ENCODE data around the gene INKA2.
"Not testable (repeated sequence)": the region's sequence is repeated elsewhere in the genome, so short reads cannot be mapped to it uniquely, and the experiment has no call there.

INKA2 gene

GRCh38 chr1:111749628-111750027 is 10.4 kb upstream of the INKA2 start:
- no peak for DNase-seq (ENCODE audit: low read depth)

DNA sequence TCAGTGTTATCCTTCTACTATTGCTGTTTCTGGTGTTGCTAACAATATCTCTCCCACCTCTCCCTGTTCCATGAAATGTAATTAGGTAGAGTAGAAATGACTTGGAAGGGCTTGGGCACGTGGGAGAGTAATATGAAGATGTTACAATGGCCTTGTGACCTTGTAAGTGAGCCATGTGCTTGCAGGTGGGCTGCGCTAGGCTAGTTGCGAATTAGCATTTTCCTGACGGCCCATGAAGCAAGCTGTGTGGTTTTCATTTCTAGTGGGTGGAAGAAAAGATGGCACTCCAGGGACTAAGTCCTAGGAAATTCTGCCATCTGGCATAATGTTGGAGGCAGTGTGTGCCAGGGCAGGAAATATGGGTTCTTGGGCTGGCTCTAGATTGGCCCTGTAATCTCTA is 8.8 kb upstream of the INKA2 start:
- DNase-seq (ENCODE audit: low read depth) = no peak

- DNase-seq (ENCODE audit: low read depth) = peak; percentile 32
These were observed 8.1 kb upstream of the INKA2 start for GRCh38 chr1:111747282-111747734.

- DNase-seq (ENCODE audit: low read depth) = no peak
These were observed 7.4 kb upstream of the INKA2 start for GRCh38 chr1:111746614-111746999.

GRCh38 chr1:111745675-111746613 is 6.7 kb upstream of the INKA2 start:
- DNase-seq (ENCODE audit: low read depth) = no peak

DNA sequence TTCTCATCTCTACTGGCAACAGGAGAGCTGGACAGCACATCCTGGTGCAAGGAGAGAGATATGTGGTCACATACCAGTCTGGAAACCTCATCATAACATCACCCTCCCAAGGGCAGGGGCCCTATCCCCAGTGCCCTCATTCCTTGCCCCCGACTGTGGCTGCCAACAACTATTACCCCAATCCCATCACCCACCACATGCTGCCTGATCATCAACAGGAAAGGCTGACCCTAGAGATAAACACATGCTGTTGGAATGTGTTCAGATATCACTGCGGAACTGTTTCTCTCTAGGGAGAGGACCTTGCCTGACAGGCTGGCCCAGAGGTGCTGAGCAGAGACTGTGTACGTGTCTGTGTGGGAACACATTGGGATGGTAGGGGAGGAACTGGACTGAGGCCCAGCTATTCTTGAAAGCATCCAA is 4.5 kb upstream of the INKA2 start:
- no peak for DNase-seq (ENCODE audit: low read depth)

DNA sequence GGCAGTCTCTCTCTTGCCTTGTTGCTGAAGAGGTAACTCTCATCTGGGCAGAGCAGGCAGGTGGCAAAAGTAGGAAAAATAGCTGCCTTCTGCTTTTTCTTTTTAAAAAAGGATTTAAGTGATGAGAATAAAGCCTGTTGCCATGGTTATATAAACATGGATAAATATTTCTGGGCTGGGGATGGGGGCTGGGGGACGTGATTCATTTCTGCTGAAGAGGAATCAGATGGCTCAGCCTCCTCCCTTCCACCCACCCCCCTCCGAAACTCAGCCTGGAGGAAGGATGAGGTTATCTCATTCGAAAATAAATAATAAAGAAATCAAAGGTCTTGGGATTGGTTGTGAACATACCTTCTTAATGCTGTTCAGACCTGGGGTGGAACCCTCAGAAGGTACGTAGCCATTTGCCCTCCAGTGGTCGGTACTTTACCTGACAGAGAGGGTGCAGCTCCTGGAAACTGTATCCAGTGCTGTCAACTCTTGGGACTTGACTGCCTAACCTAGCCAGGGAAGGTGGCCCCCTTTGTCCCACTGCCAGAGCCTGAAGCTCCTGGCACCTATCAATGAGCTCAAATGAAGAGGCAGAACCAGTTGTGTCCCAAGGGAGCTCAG is 3.8 kb upstream of the INKA2 start:
- DNase-seq (ENCODE audit: low read depth) = no peak

- DNase-seq (ENCODE audit: low read depth) = not testable (repeated sequence)
These were observed 3.1 kb upstream of the INKA2 start for GRCh38 chr1:111742292-111742691.

DNA sequence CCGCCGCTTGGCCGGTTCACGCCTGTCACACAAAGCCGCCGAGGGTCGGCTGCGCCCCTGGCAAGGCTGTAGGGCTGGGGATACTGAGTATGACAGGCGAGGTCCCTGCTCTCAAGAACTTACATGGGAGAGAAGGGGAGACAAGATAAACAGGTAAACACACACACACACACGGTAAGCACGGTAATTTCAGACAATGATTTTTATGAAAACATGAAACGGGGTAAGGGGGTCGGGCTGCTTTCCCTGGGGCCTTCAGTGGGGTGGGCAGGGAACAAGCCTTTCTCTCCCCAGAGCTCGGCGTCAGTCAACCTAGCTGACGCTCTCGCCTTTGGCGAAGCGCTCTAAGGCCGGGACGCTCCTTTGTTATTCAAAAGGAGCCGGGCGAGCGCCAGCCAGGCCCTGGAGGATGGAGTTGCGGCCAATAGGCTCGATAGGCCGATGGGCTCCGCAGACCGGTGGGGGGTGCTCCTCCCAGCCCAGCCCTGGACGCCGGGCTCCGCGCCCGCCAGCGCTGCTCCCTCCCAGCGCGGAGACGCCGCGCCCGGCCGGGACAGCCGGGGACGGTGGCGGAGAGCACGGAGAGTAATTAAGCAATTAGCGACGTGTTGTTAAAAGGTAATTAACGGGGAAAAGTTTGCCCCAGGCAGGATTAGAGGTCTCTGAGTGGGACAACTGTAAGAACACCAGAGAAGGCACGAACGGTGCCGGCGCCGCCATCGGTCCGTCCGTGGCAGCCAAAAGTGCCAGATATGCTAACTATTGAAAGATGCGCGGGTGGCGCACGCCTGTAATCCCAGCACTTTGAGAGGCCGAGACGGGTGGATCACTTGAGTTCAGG is 950 bp upstream of the INKA2 start:
- no peak for DNase-seq (ENCODE audit: low read depth)

DNA sequence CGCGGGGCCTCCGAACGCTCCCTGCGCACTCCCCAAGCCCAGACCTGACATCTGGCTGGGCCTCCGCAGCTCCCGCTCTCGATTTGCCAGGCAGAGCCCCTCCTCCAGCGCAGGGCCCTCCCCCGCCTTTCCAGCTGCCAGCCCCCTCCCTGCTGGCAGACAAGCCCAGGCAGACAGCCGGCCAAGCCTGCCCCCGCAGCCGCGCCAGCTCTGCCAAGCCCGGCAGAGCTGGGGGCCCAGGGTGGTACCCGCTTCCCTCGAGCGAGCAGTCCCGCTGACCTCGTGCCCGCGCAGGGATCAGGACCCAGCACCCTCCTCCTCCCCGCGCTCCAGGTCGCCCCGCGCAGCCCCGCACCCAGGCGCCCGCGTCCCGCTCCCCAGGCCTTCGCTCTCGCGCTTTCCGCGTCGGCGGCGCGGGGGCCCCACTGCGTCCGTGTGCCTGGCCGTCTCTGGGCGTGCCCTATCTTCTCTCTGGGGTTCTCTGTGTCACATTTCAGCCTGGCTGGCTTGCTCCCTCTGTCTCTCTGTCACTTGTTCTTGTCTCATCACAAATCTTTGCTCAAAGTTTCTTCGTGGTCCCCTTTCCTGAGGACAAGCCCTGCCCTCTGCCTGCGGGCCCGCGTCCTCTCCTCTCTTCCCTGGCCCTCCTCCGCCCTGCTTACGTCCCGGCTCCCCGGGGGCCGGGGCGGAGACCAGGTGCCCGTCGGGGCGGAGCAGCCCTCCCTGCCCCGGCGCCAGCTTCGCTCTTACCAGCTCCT is 580 bp downstream of the INKA2 start:
- DNase-seq (ENCODE audit: low read depth) = peak; percentile 9

DNA sequence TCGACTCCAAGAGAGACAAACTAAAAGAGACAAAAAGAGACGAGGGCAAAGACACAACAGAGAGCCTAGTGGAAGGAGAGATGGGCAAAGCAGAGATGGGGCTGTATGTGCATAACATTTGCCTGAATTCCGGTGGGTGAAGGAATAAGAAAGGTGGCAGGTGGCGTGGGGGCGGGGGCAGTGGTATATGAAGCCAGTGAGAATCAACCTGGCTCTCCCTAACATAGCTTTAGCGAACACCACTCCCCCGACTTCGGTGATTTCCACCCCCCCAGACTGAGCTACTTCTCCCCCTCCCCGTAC is 1.1 kb downstream of the INKA2 start:
- peak; percentile 51 for DNase-seq (ENCODE audit: low read depth)

DNA sequence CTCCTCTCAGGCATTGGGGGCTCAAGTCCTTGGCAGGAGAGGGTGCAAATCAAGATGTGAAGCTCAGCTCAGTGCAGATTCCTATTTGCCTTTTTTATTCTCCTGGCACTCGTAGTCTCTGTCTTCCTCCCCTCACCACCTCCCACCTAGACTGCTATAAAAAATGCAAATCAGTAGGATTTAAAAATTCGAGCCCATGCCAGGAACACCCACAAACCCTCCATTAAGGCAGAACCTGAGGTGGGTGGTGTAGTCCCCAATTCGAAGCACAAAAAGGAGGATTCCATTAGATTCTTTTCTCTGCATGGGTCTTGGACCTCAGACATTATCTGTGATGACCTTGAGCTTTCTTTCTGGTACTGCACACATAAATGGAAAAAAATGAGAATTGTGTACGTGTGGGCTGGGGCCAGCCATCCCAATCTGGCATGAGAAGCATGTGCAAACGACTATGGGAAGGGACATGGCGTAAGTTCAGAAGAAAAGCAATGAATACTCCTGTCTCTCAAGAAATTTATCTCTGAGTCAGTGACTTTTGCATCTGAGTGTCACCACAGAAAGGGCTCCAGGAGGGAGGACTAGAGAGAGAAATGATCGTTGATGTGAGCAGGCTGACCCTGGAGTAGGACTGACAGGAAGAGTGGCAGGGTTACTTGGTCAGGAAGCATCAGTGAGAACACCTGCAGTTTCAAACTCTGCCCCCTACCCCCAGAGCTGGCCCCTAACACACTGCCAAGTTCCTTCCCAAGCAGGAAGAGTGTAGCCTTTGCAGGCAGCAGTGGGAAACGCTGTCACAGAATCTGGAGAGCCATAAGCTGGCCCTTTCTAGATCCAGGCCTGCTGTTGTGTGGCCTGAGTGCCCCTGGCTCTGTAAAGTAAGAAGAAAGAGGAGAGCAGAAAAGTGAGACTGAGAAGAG is 1.7 kb downstream of the INKA2 start:
- DNase-seq (ENCODE audit: low read depth) = no peak

GRCh38 chr1:111736548-111737215 is 2.5 kb downstream of the INKA2 start:
- DNase-seq (ENCODE audit: low read depth) = no peak

GRCh38 chr1:111735858-111736544 is 3.2 kb downstream of the INKA2 start:
- DNase-seq (ENCODE audit: low read depth) = no peak

DNA sequence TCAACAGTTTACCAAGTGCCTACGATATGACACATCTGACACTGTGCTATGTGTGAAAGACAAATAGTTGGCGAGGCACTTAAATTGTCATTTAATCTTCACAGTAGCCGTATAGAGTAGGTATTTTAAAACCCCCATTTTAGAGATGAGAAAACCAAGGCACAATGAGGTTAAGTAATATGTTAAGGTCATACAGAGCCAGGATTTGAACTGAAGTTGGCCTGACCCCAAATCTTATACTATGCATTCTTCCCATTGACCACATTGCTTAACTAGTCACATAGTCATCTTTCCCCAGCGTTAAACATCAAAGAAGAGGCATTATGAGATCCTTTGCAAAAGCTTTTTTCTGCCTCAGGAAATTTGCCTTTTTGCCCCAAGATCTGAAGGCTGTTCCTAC is 3.9 kb downstream of the INKA2 start:
- no peak for DNase-seq (ENCODE audit: low read depth)

- DNase-seq (ENCODE audit: low read depth) = no peak
These were observed 4.3 kb downstream of the INKA2 start for GRCh38 chr1:111734856-111735255.

GRCh38 chr1:111734426-111734825 is 4.8 kb downstream of the INKA2 start:
- no peak for DNase-seq (ENCODE audit: low read depth)

GRCh38 chr1:111733992-111734341 is 5.2 kb downstream of the INKA2 start:
- DNase-seq (ENCODE audit: low read depth) = no peak

DNA sequence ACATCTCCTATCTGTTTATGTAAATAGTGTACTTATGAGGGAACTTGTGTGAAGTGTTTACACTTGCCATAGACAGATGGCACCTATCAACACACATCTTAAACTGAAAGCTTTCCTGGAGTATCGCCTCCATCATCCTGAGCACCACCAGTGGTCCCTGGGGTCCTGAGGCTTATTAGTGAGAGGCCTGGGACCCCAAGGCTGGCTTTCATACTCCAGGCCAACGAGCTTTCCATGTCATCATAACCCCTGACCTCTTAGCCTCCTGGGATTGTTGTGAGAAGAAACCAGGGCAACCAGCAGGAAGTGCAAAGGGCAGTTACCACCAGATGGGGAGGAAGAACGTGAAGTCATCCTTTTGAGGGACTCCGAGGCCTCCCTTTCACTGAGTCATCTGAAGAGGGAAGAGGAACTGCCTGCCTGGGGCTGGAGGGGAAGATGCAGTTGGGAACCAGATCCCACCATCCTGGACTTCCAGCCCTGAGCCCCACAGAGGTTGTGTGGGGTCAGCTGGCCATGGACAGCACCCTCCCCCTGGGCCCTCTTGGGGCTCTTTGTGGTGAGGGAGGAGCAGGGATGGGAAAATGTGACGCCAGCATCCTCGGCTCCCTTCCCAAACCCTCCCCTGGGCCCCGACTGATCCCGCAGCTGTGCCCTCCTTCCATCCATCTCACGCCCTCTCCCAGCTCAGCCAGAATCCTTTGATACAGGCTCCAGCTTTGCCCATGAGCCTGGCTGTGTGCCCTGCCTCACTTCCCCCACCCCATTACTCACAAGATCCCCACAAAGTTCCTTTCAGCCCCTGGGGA is 5.8 kb downstream of the INKA2 start:
- DNase-seq (ENCODE audit: low read depth) = no peak
